GM12878 (cell line): ENCODE measurements around the gene UCHL5. TPM values are rescaled to one million over a fixed set of nuclear protein-coding genes. Genes with fewer than 3 reads are reported as not detected.

Experiments used
- ATAC-seq: fragments of 200-7000 bp; cut with Tn5 transposase; 3 replicates; pipeline ENCODE4 v1.9.1; 2020; ENCODE audit warnings: mild to moderate bottlenecking, moderate library complexity
- BruUV-seq: library from RNA; stranded (reverse); fragments of 400-500 nt; replicated peaks from 2 replicates; lab custom pipeline; 2021; lab: Mats Ljungman, UMichigan
- CTCF ChIA-PET: fragments of 300-600 bp; sonication (Branson Sonifier 250); formaldehyde crosslinking; extraction: SDS; loops from one replicate; lab custom pipeline; 2021; ENCODE audit warnings: inconsistent platforms; lab: Yijun Ruan, JAX
- POLR2A ChIA-PET: fragments of 350-600 bp; formaldehyde crosslinking; extraction: SDS; loops from one replicate; lab custom pipeline; 2021; ENCODE audit warnings: inconsistent platforms; lab: Charles Lee
- RAD21 ChIA-PET: fragments of 300-600 bp; sonication (Branson Sonifier 250); formaldehyde crosslinking; loops from one replicate; lab custom pipeline; 2023; ENCODE audit warnings: antibody characterized with exemption; ENCODE audit not compliant: unreplicated experiment; lab: Charles Lee
- SMC1A ChIA-PET: fragments of 300-600 bp; sonication (Branson Sonifier 250); formaldehyde crosslinking; loops from one replicate; lab custom pipeline; 2023; ENCODE audit not compliant: unreplicated experiment, uncharacterized antibody; lab: Charles Lee
- DNase-seq: peaks from one replicate; pipeline ENCODE4 v3.0.0-alpha.2; 2011; ENCODE audit warnings: low read depth, low spot score
- FAIRE-seq: peaks from 3 replicates; lab custom pipeline; 2011; peaks lifted over from hg19 to GRCh38; lab: Jason Lieb, UNC
- H2AFZ ChIP-seq: 2 replicates; pipeline ENCODE4 v1.6.0; 2011; ENCODE audit warnings: low read depth, low read length, control low read depth; ENCODE audit not compliant: control insufficient read depth
- H3K27ac ChIP-seq: 2 replicates; pipeline ENCODE4 v1.5.1; 2011; ENCODE audit warnings: control low read depth; ENCODE audit not compliant: control insufficient read depth, insufficient read depth
- H3K27me3 ChIP-seq, 2 experiments: replicated peaks in 1 of 2; 2 replicates each; pipeline versions ENCODE4 v1.6.0 to v1.6.1; 2011; ENCODE audit warnings: low read length in 1 of 2; ENCODE audit not compliant: control insufficient read depth in 2 of 2, insufficient read depth in 2 of 2
- H3K36me3 ChIP-seq, 2 experiments: 2 replicates each; pipeline ENCODE4 v1.5.1; 2011; ENCODE audit warnings: low read length in 1 of 2; ENCODE audit not compliant: control insufficient read depth in 2 of 2, insufficient read depth in 2 of 2
- H3K4me1 ChIP-seq: 2 replicates; pipeline ENCODE4 v1.6.1; 2011; ENCODE audit warnings: mild to moderate bottlenecking, low read length, moderate library complexity, mixed read lengths; ENCODE audit not compliant: control insufficient read depth, insufficient read depth
- H3K4me2 ChIP-seq: 2 replicates; pipeline ENCODE4 v1.6.0; 2011; ENCODE audit warnings: control low read depth; ENCODE audit not compliant: control insufficient read depth, insufficient read depth
- H3K4me3 ChIP-seq: fragments of 200-600 bp; sonication (generic); 2 replicates; pipeline ENCODE4 v1.5.1; 2016
- H3K79me2 ChIP-seq: 2 replicates; pipeline ENCODE4 v1.6.0; 2011; ENCODE audit warnings: low read length; ENCODE audit not compliant: control insufficient read depth, insufficient read depth
- H3K9ac ChIP-seq: 2 replicates; pipeline ENCODE4 v1.8.0; 2011; ENCODE audit warnings: low read length, control low read depth, mixed read lengths; ENCODE audit not compliant: control insufficient read depth, insufficient read depth
- H3K9me3 ChIP-seq: replicated peaks from 3 replicates; pipeline ENCODE4 v1.5.1; 2011; ENCODE audit warnings: mild to moderate bottlenecking, low read length; ENCODE audit not compliant: control insufficient read depth, insufficient read depth
- H4K20me1 ChIP-seq: 2 replicates; pipeline ENCODE4 v1.6.0; 2011; ENCODE audit not compliant: control insufficient read depth, insufficient read depth
- BCL11A ChIP-seq: IDR thresholded peaks from 2 replicates; pipeline ENCODE4 v1.6.1; 2011; ENCODE audit warnings: low read depth, low read length
- CBFB ChIP-seq: IDR thresholded peaks from 2 replicates; pipeline ENCODE4 v1.6.1; 2016; ENCODE audit warnings: antibody characterized with exemption, low read depth
- CBX5 ChIP-seq: sonication (generic); IDR thresholded peaks from 2 replicates; pipeline ENCODE4 v1.6.1; 2016; ENCODE audit warnings: low read depth, moderate library complexity, mild to moderate bottlenecking, inconsistent platforms
- CHD1 ChIP-seq: IDR thresholded peaks from 2 replicates; pipeline ENCODE4 v1.6.1; 2012; ENCODE audit warnings: low read depth, low read length, improper control_type of control experiment
- CREM ChIP-seq: IDR thresholded peaks from 2 replicates; pipeline ENCODE4 v1.6.1; 2014; ENCODE audit warnings: antibody characterized with exemption, low read depth
- DPF2 ChIP-seq: fragments of 450-650 bp; IDR thresholded peaks from 2 replicates; pipeline ENCODE4 v1.6.1; 2017; ENCODE audit warnings: mild to moderate bottlenecking
- ESRRA ChIP-seq: IDR thresholded peaks from 2 replicates; pipeline ENCODE4 v1.6.1; 2012; ENCODE audit warnings: mild to moderate bottlenecking, low read length, improper control_type of control experiment
- FOXK2 ChIP-seq: fragments of 450-650 bp; IDR thresholded peaks from 2 replicates; pipeline ENCODE4 v1.6.1; 2017; ENCODE audit warnings: mild to moderate bottlenecking, moderate library complexity
- HCFC1 ChIP-seq: fragments of 150-350 bp; IDR thresholded peaks from 2 replicates; pipeline ENCODE4 v1.6.1; 2014; ENCODE audit warnings: low read length
- IRF3 ChIP-seq: fragments of 450-650 bp; IDR thresholded peaks from 2 replicates; pipeline ENCODE4 v1.6.1; 2014; ENCODE audit warnings: mild to moderate bottlenecking
- JUNB ChIP-seq: IDR thresholded peaks from 2 replicates; pipeline ENCODE4 v1.6.1; 2016; ENCODE audit warnings: antibody characterized with exemption, mild to moderate bottlenecking
- NFYA ChIP-seq: IDR thresholded peaks from 2 replicates; pipeline ENCODE4 v1.6.1; 2011; ENCODE audit warnings: low read depth, mild to moderate bottlenecking, low read length, improper control_type of control experiment, borderline replicate concordance
- POLR2AphosphoS2 ChIP-seq: IDR thresholded peaks from 2 replicates; pipeline ENCODE4 v1.6.1; 2011; ENCODE audit warnings: low read depth, mild to moderate bottlenecking, low read length, improper control_type of control experiment, moderate library complexity
- RUNX3 ChIP-seq: IDR thresholded peaks from 2 replicates; pipeline ENCODE4 v1.6.1; 2012; ENCODE audit warnings: low read length, inconsistent platforms
- SIX5 ChIP-seq: IDR thresholded peaks from 2 replicates; pipeline ENCODE4 v1.6.1; 2011; ENCODE audit warnings: mild to moderate bottlenecking, low read depth, low read length, moderate library complexity; ENCODE audit not compliant: severe bottlenecking
- SKIL ChIP-seq: fragments of 450-650 bp; IDR thresholded peaks from 2 replicates; pipeline ENCODE4 v1.6.1; 2017; ENCODE audit warnings: mild to moderate bottlenecking, low read depth, inconsistent platforms; ENCODE audit not compliant: poor library complexity, severe bottlenecking
- SMC3 ChIP-seq: IDR thresholded peaks from 2 replicates; pipeline ENCODE4 v1.6.1; 2011; ENCODE audit warnings: low read length, improper control_type of control experiment, borderline replicate concordance
- SP1 ChIP-seq: IDR thresholded peaks from one replicate; pipeline ENCODE4 v1.6.1; 2011; ENCODE audit warnings: low read depth, low read length
- SREBF1 ChIP-seq: IDR thresholded peaks from 2 replicates; pipeline ENCODE4 v1.6.1; 2012; ENCODE audit warnings: mild to moderate bottlenecking, low read length
- TBL1XR1 ChIP-seq: IDR thresholded peaks from 2 replicates; pipeline ENCODE4 v1.6.1; 2012; ENCODE audit warnings: low read depth, low read length, improper control_type of control experiment
- WGBS: methylation state at CpG from one replicate; pipeline ENCODE4 v1.1.6; 2016; ENCODE audit warnings: low lambda C conversion rate; ENCODE audit not compliant: insufficient replicate concordance, insufficient coverage; ENCODE audit errors: missing lambda C conversion rate; 5-methylcytosine and 5-hydroxymethylcytosine counted together
- in situ Hi-C: fragments of 300-500 bp; cut with MboI; formaldehyde crosslinking; loops from 9 replicates; pipeline ENCODE4 v1.14.3; 2018; ENCODE audit warnings: mixed read lengths
- intact Hi-C: fragments of 100-400 bp; cut with micrococcal nuclease; formaldehyde crosslinking; loops from one replicate; pipeline ENCODE4 v1.14.2; 2022; ENCODE audit not compliant: unreplicated experiment
- polyA plus RNA-seq, 11 experiments: library from polyadenylated mRNA; depleted of rRNA in 4 of 11; unstranded in 6 of 11; stranded (reverse) in 5 of 11; fragments of >200 nt; fragmentation: Nextera tagmentation in 4 of 11; fragmentation: Illumina TruSeq in 1 of 11; extraction: Ambion mirVana in 4 of 11; extraction: Trizol in 1 of 11; gene quantifications; 1 replicate in 1 of 11; 2 replicates in 10 of 11; pipeline versions ENCODE4 v1.2.1 to v1.2.3, GENCODE V29; 2011 to 2016; ENCODE audit warnings: inconsistent platforms in 2 of 11, missing spikeins in 2 of 11, low read depth in 1 of 11
- total RNA-seq, 4 experiments: library from RNA; depleted of rRNA in 3 of 4; stranded (reverse); fragments of >200 nt in 3 of 4; fragmentation: Illumina TruSeq in 1 of 4; extraction: Trizol in 1 of 4; gene quantifications; 2 replicates each; pipeline versions ENCODE4 v1.2.1 to v1.2.3, GENCODE V29; 2013 to 2021
- TF ChIP-seq, protein P1 (sequence below): fragments of 450-650 bp; IDR thresholded peaks from 2 replicates; pipeline ENCODE4 v1.6.1; 2017; ENCODE audit warnings: mild to moderate bottlenecking, moderate library complexity

The UCHL5 gene
- total and polyA plus RNA-seq, 10 of the 15 experiments (the other 5 are each of a cell fraction or from before 2014, with no cell fraction given): 30.1 to 179 (median 60.1) TPM

DNA sequence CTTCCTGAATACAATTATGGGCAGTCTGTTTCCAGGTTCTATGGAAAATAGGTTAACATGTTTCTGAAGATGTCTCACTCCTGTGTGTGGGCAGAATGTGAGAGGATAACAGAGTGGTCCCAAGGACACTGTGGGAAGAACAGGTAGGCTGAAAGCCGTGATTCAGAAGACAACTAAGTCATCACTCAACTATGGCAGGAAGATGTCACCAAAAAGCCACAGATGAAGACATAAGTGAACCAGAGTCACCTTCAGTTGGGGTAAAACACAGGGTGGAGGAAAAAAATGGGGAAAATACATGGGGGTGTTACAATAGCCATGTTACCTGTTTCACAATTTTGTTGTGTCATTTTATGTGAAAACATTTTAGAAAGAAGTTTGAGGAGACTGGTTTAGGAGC lies 75.1 kb downstream of the UCHL5 start:
- peak; percentile 86 for FAIRE-seq
- TF ChIP-seq CREM: peak; percentile 15; the same call in 1 of the 2 replicates
- TF ChIP-seq, protein P1, sequence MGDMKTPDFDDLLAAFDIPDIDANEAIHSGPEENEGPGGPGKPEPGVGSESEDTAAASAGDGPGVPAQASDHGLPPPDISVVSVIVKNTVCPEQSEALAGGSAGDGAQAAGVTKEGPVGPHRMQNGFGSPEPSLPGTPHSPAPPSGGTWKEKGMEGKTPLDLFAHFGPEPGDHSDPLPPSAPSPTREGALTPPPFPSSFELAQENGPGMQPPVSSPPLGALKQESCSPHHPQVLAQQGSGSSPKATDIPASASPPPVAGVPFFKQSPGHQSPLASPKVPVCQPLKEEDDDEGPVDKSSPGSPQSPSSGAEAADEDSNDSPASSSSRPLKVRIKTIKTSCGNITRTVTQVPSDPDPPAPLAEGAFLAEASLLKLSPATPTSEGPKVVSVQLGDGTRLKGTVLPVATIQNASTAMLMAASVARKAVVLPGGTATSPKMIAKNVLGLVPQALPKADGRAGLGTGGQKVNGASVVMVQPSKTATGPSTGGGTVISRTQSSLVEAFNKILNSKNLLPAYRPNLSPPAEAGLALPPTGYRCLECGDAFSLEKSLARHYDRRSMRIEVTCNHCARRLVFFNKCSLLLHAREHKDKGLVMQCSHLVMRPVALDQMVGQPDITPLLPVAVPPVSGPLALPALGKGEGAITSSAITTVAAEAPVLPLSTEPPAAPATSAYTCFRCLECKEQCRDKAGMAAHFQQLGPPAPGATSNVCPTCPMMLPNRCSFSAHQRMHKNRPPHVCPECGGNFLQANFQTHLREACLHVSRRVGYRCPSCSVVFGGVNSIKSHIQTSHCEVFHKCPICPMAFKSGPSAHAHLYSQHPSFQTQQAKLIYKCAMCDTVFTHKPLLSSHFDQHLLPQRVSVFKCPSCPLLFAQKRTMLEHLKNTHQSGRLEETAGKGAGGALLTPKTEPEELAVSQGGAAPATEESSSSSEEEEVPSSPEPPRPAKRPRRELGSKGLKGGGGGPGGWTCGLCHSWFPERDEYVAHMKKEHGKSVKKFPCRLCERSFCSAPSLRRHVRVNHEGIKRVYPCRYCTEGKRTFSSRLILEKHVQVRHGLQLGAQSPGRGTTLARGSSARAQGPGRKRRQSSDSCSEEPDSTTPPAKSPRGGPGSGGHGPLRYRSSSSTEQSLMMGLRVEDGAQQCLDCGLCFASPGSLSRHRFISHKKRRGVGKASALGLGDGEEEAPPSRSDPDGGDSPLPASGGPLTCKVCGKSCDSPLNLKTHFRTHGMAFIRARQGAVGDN: no peak
- 0 out of 2 replicates have a peak, but pooled peaks have one; percentile 52 for TF ChIP-seq RUNX3
- no peak for TF ChIP-seq TBL1XR1
- TF ChIP-seq NFYA: no peak
- TF ChIP-seq SIX5: no peak
- TF ChIP-seq CBX5: no peak
- no peak for TF ChIP-seq BCL11A
- TF ChIP-seq DPF2: no peak
- TF ChIP-seq FOXK2: no peak
- no peak for TF ChIP-seq CHD1
- TF ChIP-seq ESRRA: no peak
- peak; percentile 22; the same call in 1 of the 2 replicates for TF ChIP-seq JUNB
- TF ChIP-seq SREBF1: no peak
- TF ChIP-seq POLR2AphosphoS2: no peak
- no peak for TF ChIP-seq IRF3
- TF ChIP-seq HCFC1: no peak
- TF ChIP-seq SKIL: no peak
- TF ChIP-seq CBFB: no peak
- TF ChIP-seq SP1: no peak
- TF ChIP-seq SMC3: no peak

More for the DNA sequence above, 75.1 kb downstream of the UCHL5 start:
- intact Hi-C loops (no loop called here), in situ Hi-C loops (no loop called here)
- ChIA-PET CTCF (no interaction called here), RAD21 (interaction anchor here (2.0 kb wide), 1 partner anchor 177 kb away, joined by 5 read pairs; no protein-coding TSS in a partner anchor), POLR2A (no interaction called here), SMC1A (interaction anchor here (0.8 to 1.6 kb wide), 2 partner anchors 12 to 38 kb away, joined by 3 read pairs; no protein-coding TSS in a partner anchor)
- H2AFZ ChIP-seq: no peak overlapping the region
- H3K9ac ChIP-seq: no peak overlapping the region
- no peaks in the 10 kb centered on the region for H3K9me3 ChIP-seq
- H3K4me3 ChIP-seq: no peak overlapping the region
- no peaks in the 10 kb centered on the region for H4K20me1 ChIP-seq
- H3K36me3 ChIP-seq: no peaks in the 10 kb centered on the region
- H3K79me2 ChIP-seq: no peaks in the 10 kb centered on the region
- WGBS: 0% methylated on average over 1 of the region's 1 CpG
- BruUV-seq: no TSS peak
- H3K27me3 ChIP-seq: no peaks in the 10 kb centered on the region
- no peak for DNase-seq
- H3K4me2 ChIP-seq: no peak overlapping the region
- H3K4me1 ChIP-seq: peaks cover 3% of the 10 kb centered on the region; the same call in 1 of the 2 replicates
- ATAC-seq: peak; percentile 44; the same call in 2 of the 3 replicates
- no peak overlapping the region for H3K27ac ChIP-seq
